ENCODE data around the gene CTF1. TPM values are rescaled to one million over a fixed set of nuclear protein-coding genes. Genes with fewer than 3 reads are reported as not detected.

CTF1 gene
- total RNA-seq, 1 donor from 2014 or later: 5.2 TPM

GRCh38 chr16:30920891-30921290 lies 24.5 kb downstream of the CTF1 start:
- no peaks in the 10 kb centered on the region for H3K27me3 ChIP-seq (ENCODE audit: insufficient read depth, low read length)
- H3K4me3 ChIP-seq (ENCODE audit: insufficient read depth, low read depth, low read length): no peak overlapping the region
- H4K20me1 ChIP-seq (ENCODE audit: insufficient read depth, low read length): peaks cover 13% of the 10 kb centered on the region
- no peaks in the 10 kb centered on the region for H3K9me3 Mint-ChIP-seq (ENCODE audit: unreplicated experiment)
- FAIRE-seq (no peak), DNase-seq (ENCODE audit: low read depth) (no peak)
- no peak overlapping the region for H3K27ac ChIP-seq (ENCODE audit: low read depth, low read length)
- H3K9ac ChIP-seq (ENCODE audit: low read length): no peak overlapping the region
- no peaks in the 10 kb centered on the region for H3K27me3 Mint-ChIP-seq (ENCODE audit: low read depth, unreplicated experiment)
- no peak overlapping the region for H2AFZ ChIP-seq (ENCODE audit: low read depth, low read length)
- peaks cover 11% of the 10 kb centered on the region for H3K79me2 ChIP-seq (ENCODE audit: insufficient read depth, low read length)
- peak overlapping the region; percentile 2 for H3K27ac Mint-ChIP-seq (ENCODE audit: unreplicated experiment)
- H3K36me3 ChIP-seq (ENCODE audit: insufficient read depth, low read length): no peaks in the 10 kb centered on the region
- H3K9me3 ChIP-seq (ENCODE audit: insufficient read depth, low read depth, low read length): no peaks in the 10 kb centered on the region
- H3K4me1 ChIP-seq (ENCODE audit: insufficient read depth, low read length): peaks cover 20% of the 10 kb centered on the region
- peaks cover under 1% of the 10 kb centered on the region for H3K4me1 Mint-ChIP-seq (ENCODE audit: low read depth, unreplicated experiment)
- H3K4me3 Mint-ChIP-seq (ENCODE audit: unreplicated experiment): peak overlapping the region; percentile 99
- H3K36me3 Mint-ChIP-seq (ENCODE audit: low read depth, unreplicated experiment): peaks cover 2% of the 10 kb centered on the region
- TF ChIP-seq EZH2 (IDR thresholded peaks at IDR 0.05; ENCODE audit: insufficient read depth, low read length): no peak
- no peak for TF ChIP-seq CTCF (IDR thresholded peaks at IDR 0.05; ENCODE audit: insufficient read depth, low read depth, low read length)
- peak overlapping the region; percentile 94 for H3K4me2 ChIP-seq (ENCODE audit: low read length)

GRCh38 chr16:30921459-30921747 lies 25.0 kb downstream of the CTF1 start:
- H3K4me3 ChIP-seq (ENCODE audit: insufficient read depth, low read depth, low read length): peak overlapping the region; percentile 97
- peaks cover 6% of the 10 kb centered on the region for H3K4me1 Mint-ChIP-seq (ENCODE audit: low read depth, unreplicated experiment)
- no peaks in the 10 kb centered on the region for H3K27me3 Mint-ChIP-seq (ENCODE audit: low read depth, unreplicated experiment)
- peaks cover 2% of the 10 kb centered on the region for H3K36me3 Mint-ChIP-seq (ENCODE audit: low read depth, unreplicated experiment)
- peak overlapping the region; percentile 99 for H3K4me3 Mint-ChIP-seq (ENCODE audit: unreplicated experiment)
- H3K27ac Mint-ChIP-seq (ENCODE audit: unreplicated experiment): peak overlapping the region; percentile 100
- H3K9me3 Mint-ChIP-seq (ENCODE audit: unreplicated experiment): no peaks in the 10 kb centered on the region
- DNase-seq (ENCODE audit: low read depth) (no peak), FAIRE-seq (no peak)
- peak overlapping the region; percentile 96 for H3K9ac ChIP-seq (ENCODE audit: low read length)
- peaks cover 17% of the 10 kb centered on the region for H4K20me1 ChIP-seq (ENCODE audit: insufficient read depth, low read length)
- H3K36me3 ChIP-seq (ENCODE audit: insufficient read depth, low read length): no peaks in the 10 kb centered on the region
- no peaks in the 10 kb centered on the region for H3K27me3 ChIP-seq (ENCODE audit: insufficient read depth, low read length)
- H3K27ac ChIP-seq (ENCODE audit: low read depth, low read length): no peak overlapping the region
- peaks cover 13% of the 10 kb centered on the region for H3K79me2 ChIP-seq (ENCODE audit: insufficient read depth, low read length)
- peaks cover 20% of the 10 kb centered on the region for H3K4me1 ChIP-seq (ENCODE audit: insufficient read depth, low read length)
- peak overlapping the region; percentile 79 for H2AFZ ChIP-seq (ENCODE audit: low read depth, low read length)
- TF ChIP-seq EZH2 (IDR thresholded peaks at IDR 0.05; ENCODE audit: insufficient read depth, low read length): no peak
- TF ChIP-seq CTCF (IDR thresholded peaks at IDR 0.05; ENCODE audit: insufficient read depth, low read depth, low read length): no peak
- H3K9me3 ChIP-seq (ENCODE audit: insufficient read depth, low read depth, low read length): no peaks in the 10 kb centered on the region
- peak overlapping the region; percentile 94 for H3K4me2 ChIP-seq (ENCODE audit: low read length)

GRCh38 chr16:30921748-30922419 lies 25.5 kb downstream of the CTF1 start:
- Histone ChIP-seq H3K4me1 (ENCODE audit: insufficient read depth, low read length) (peaks cover 20% of the 10 kb centered on the region), H3K79me2 (ENCODE audit: insufficient read depth, low read length) (peaks cover 15% of the 10 kb centered on the region), H3K9ac (ENCODE audit: low read length) (peak overlapping the region; percentile 96), H3K4me3 (ENCODE audit: insufficient read depth, low read depth, low read length) (peak overlapping the region; percentile 97), H4K20me1 (ENCODE audit: insufficient read depth, low read length) (peaks cover 22% of the 10 kb centered on the region), H3K27me3 (ENCODE audit: insufficient read depth, low read length) (no peaks in the 10 kb centered on the region), H3K36me3 (ENCODE audit: insufficient read depth, low read length) (peaks cover 2% of the 10 kb centered on the region), H3K27ac (ENCODE audit: low read depth, low read length) (peak overlapping the region; percentile 99), H3K9me3 (ENCODE audit: insufficient read depth, low read depth, low read length) (no peaks in the 10 kb centered on the region), H2AFZ (ENCODE audit: low read depth, low read length) (peak overlapping the region; percentile 79), H3K4me2 (ENCODE audit: low read length) (peak overlapping the region; percentile 94)
- TF ChIP-seq EZH2 (IDR thresholded peaks at IDR 0.05; ENCODE audit: insufficient read depth, low read length) (no peak), CTCF (IDR thresholded peaks at IDR 0.05; ENCODE audit: insufficient read depth, low read depth, low read length) (peak; percentile 78)
- Mint-ChIP-seq H3K4me3 (ENCODE audit: unreplicated experiment) (peak overlapping the region; percentile 99), H3K9me3 (ENCODE audit: unreplicated experiment) (no peaks in the 10 kb centered on the region), H3K27me3 (ENCODE audit: low read depth, unreplicated experiment) (no peaks in the 10 kb centered on the region), H3K36me3 (ENCODE audit: low read depth, unreplicated experiment) (peaks cover 2% of the 10 kb centered on the region), H3K27ac (ENCODE audit: unreplicated experiment) (peak overlapping the region; percentile 100), H3K4me1 (ENCODE audit: low read depth, unreplicated experiment) (peaks cover 10% of the 10 kb centered on the region)
- DNase-seq (ENCODE audit: low read depth): peak; percentile 87
- no peak for FAIRE-seq
